Measurements from ENCODE around the gene PID1.

DNA sequence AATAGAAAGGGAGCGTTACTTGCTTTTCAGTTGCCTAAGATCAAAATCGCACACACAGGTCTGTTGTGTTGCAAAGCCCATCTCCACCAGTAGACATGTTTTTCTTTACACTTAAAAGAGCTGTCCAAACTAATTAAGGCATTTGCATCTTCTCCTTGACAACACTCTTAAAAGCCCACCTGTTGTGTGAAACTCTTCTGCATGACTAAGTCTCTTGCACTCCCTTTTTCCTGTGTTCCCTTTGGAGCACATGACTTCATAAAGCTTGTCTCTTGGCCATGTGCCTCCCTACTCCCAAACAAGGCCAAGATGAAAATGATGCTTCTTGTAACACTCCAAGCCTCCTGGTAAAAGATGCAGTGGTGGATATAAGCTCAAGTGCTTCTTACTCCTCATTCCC, 26.1 kb downstream of the PID1 start:
- TF ChIP-seq POLR2A (IDR thresholded peaks at IDR 0.05; ENCODE audit: low read length) (no peak), GATA1 (IDR thresholded peaks at IDR 0.05; ENCODE audit: low read depth, low read length) (no peak)
